NCI-H748 (cell line): ENCODE results near the gene YEATS2.
"Not testable (repeated sequence)": the region's sequence is repeated elsewhere in the genome, so short reads cannot be mapped to it uniquely, and the experiment has no call there.

Source experiments
- DNase-seq: peaks from one replicate; lab custom pipeline; 2025; ENCODE audit not compliant: unreplicated experiment; lab: John Stamatoyannopoulos, UW

YEATS2 gene

GRCh38 chr3:183775781-183776180 lies 78.2 kb downstream of the YEATS2 start:
- no peak for DNase-seq

GRCh38 chr3:183776451-183776850 lies 78.9 kb downstream of the YEATS2 start:
- DNase-seq: not testable (repeated sequence)

- DNase-seq: no peak
These were observed 79.5 kb downstream of the YEATS2 start for GRCh38 chr3:183777016-183777618.

- no peak for DNase-seq
These were observed 82.4 kb downstream of the YEATS2 start for GRCh38 chr3:183779896-183780465.

GRCh38 chr3:183781246-183781645 lies 83.6 kb downstream of the YEATS2 start:
- DNase-seq: no peak

GRCh38 chr3:183782576-183783276 lies 85.1 kb downstream of the YEATS2 start:
- DNase-seq: no peak

GRCh38 chr3:183784503-183784902 lies 86.9 kb downstream of the YEATS2 start:
- not testable (repeated sequence) for DNase-seq

GRCh38 chr3:183789826-183790225 lies 92.2 kb downstream of the YEATS2 start:
- no peak for DNase-seq

GRCh38 chr3:183790700-183791099 lies 93.1 kb downstream of the YEATS2 start:
- no peak for DNase-seq

- DNase-seq: no peak
These were observed 95.4 kb downstream of the YEATS2 start for GRCh38 chr3:183792976-183793375.

- DNase-seq: no peak
These were observed 96.9 kb downstream of the YEATS2 start for GRCh38 chr3:183794452-183794851.

- DNase-seq: no peak
These were observed 98.8 kb downstream of the YEATS2 start for GRCh38 chr3:183796372-183796771.

GRCh38 chr3:183797996-183798395 lies 100.4 kb downstream of the YEATS2 start:
- DNase-seq: no peak

- no peak for DNase-seq
These were observed 101.9 kb downstream of the YEATS2 start for GRCh38 chr3:183799461-183799860.

GRCh38 chr3:183800243-183800863 lies 102.8 kb downstream of the YEATS2 start:
- DNase-seq: no peak

- DNase-seq: no peak
These were observed 104.0 kb downstream of the YEATS2 start for GRCh38 chr3:183801601-183802000.

GRCh38 chr3:183802989-183803388 lies 105.4 kb downstream of the YEATS2 start:
- no peak for DNase-seq

- peak; percentile 97 for DNase-seq
These were observed 109.7 kb downstream of the YEATS2 start for GRCh38 chr3:183807209-183807728.

- DNase-seq: peak; percentile 21
These were observed 110.3 kb downstream of the YEATS2 start for GRCh38 chr3:183807881-183808280.

GRCh38 chr3:183808355-183808754 lies 110.8 kb downstream of the YEATS2 start:
- no peak for DNase-seq

- peak; percentile 94 for DNase-seq
These were observed 111.7 kb downstream of the YEATS2 start for GRCh38 chr3:183809270-183809669.
